BLaER1 treated with 17β-estradiol and CSF1 and Interleukin-3, amounts not matched to agents 10 nM and 100 nM (cell line): Measurements from ENCODE around the gene KIRREL3.

Source experiments
- H3K27ac ChIP-seq, 11 experiments: shearing (Covaris generic); formaldehyde crosslinking; 2 replicates each; pipeline ENCODE4 v1.8.1; 2022
- H3K27me3 ChIP-seq, 11 experiments: shearing (Covaris generic); formaldehyde crosslinking; 2 replicates each; pipeline ENCODE4 v1.8.1; 2022
- H3K36me3 ChIP-seq, 11 experiments: shearing (Covaris generic); formaldehyde crosslinking; 2 replicates each; pipeline ENCODE4 v1.8.1; 2022
- H3K4me1 ChIP-seq, 10 experiments: shearing (Covaris generic); formaldehyde crosslinking; 2 replicates each; pipeline ENCODE4 v1.8.1; 2022
- H3K4me2 ChIP-seq, 11 experiments: shearing (Covaris generic); formaldehyde crosslinking; 2 replicates each; pipeline ENCODE4 v1.8.1; 2022
- H3K4me3 ChIP-seq, 10 experiments: shearing (Covaris generic); formaldehyde crosslinking; 2 replicates each; pipeline ENCODE4 v1.8.1; 2022
- H3K9ac ChIP-seq, 11 experiments: shearing (Covaris generic); formaldehyde crosslinking; 2 replicates each; pipeline ENCODE4 v1.8.1; 2022
- H3K9me3 ChIP-seq, 11 experiments: shearing (Covaris generic); formaldehyde crosslinking; replicated peaks in 1 of 11; 2 replicates each; pipeline ENCODE4 v1.8.1; 2022
- H4K20me1 ChIP-seq, 11 experiments: shearing (Covaris generic); formaldehyde crosslinking; 2 replicates each; pipeline ENCODE4 v1.8.1; 2022
- Cebpa-rat ChIP-seq, 11 experiments: shearing (Covaris generic); IDR thresholded peaks; 2 replicates each; pipeline ENCODE4 v1.8.1; 2022

KIRREL3 gene

DNA sequence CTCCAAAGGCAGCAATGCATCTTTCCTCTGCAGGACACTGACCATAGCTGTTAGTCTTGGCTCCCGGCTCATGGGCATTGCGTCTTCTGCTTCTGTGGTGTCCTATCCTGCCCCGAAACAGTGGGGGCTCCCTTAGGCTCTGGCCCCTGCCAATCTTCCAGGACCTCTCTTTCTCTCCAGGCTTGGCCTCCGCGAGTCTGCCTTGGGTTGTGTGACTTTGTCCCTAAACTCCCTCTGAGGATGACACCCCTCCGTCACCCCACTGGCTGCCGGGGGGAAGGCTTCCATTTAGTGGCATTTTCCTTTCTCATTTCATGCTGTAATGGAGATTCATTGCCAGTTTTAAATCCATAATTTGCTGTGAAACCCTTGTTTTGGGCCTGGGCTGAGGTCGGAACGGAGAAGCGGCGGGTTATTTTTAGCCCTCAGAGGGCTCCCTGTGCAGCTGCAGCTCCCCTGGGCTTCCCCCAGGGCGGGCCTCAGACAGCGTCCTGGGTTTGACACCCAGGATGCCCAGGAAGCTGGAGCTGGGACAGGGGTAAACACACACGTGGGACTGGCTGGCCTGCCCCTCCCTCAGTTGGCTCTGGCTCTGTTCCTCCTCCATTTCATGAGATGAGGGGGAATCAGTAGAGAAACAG, 489.0 kb downstream of the KIRREL3 start:
- peaks cover 5 to 60% (median 55%) of the 10 kb centered on the region in 10 experiments; a peak in 18 of 20 replicates for H3K4me1 ChIP-seq
- H3K27me3 ChIP-seq = no peaks in the 10 kb centered on the region
- H3K4me3 ChIP-seq = no peak overlapping the region
- peak overlapping the region in 3 of 11 experiments; percentile 4 to 44 (median 18); a peak in 2 of 22 replicates for H3K9ac ChIP-seq
- no peaks in the 10 kb centered on the region for H4K20me1 ChIP-seq
- H3K36me3 ChIP-seq = no peaks in the 10 kb centered on the region
- H3K4me2 ChIP-seq = peak overlapping the region; percentile 6 to 84 (median 70); a peak in 18 of 22 replicates
- H3K9me3 ChIP-seq = peaks cover 5 to 13% (median 8%) of the 10 kb centered on the region in 11 experiments; a peak in 21 of 22 replicates
- TF ChIP-seq Cebpa-rat (IDR thresholded peaks at IDR 0.05) = no peak
- peak overlapping the region in 1 of 11 experiments; percentile 23; a peak in 1 of 22 replicates for H3K27ac ChIP-seq

DNA sequence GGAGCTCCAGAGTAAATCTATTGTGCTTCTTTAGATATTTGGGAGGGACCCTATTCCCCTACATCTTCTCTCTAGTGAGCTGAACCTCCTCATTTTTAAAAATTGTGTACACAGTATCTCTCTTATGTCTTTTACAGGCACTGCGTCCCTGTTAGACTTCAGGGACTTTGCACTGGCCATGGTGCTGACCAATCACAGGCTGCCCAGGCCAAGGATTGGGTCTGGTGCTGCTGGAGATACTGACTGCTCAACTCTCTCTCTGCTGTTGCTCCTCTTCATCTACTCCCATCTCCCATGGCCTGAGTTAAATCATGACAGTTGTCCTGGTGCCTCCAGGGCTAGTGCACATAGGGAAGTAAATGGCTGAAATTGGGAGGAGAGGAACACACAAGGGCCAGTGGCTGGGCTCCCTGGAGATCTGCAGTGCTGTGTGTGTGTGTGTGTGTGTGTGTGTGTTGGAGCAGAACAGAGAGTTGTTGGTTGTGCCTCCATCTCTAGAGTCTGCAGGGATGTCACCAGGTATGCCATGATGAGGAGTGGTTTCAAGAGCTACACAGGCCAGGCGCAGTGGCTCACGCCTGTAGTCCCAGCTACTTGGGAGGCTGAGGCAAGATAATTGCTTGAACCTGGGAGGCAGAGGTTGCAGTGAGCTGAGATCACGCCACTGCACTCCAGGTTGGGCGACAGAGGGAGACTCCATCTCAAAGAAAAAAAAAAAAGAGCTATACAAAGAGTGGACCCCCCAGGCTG, 489.8 kb downstream of the KIRREL3 start:
- Histone ChIP-seq H3K36me3 (no peaks in the 10 kb centered on the region), H4K20me1 (no peaks in the 10 kb centered on the region)
- TF ChIP-seq Cebpa-rat (IDR thresholded peaks at IDR 0.05) = no peak

DNA sequence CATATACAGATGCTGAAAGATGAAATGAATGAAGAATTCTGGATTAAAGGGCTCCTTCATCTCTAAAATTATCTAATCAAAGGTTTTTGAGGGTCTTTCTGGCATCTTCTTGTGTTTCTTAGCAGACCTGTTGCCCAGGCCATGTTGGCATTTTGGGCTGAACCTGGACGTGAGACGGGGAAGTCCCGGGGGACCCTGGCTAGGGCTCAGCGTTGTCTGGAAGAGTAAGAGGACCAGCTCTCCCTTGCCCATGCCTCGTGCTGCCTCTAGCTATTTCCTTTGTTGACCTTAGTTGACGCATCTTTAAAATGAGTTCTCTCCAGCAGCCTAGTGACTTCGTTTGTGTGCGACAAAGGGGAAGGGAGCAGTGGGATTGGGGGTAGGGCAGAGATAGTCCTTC, 492.9 kb downstream of the KIRREL3 start:
- peaks cover 5 to 43% (median 38%) of the 10 kb centered on the region in 10 experiments; a peak in 18 of 20 replicates for H3K4me1 ChIP-seq
- H3K4me3 ChIP-seq = no peak overlapping the region
- no peaks in the 10 kb centered on the region for H3K36me3 ChIP-seq
- H3K9me3 ChIP-seq = peaks cover 13 to 37% (median 25%) of the 10 kb centered on the region in 11 experiments
- no peak overlapping the region for H3K4me2 ChIP-seq
- no peak overlapping the region for H3K27ac ChIP-seq
- H3K9ac ChIP-seq = no peak overlapping the region
- H4K20me1 ChIP-seq = no peaks in the 10 kb centered on the region
- no peaks in the 10 kb centered on the region for H3K27me3 ChIP-seq
- no peak for TF ChIP-seq Cebpa-rat (IDR thresholded peaks at IDR 0.05)

More for the DNA sequence above, 489.8 kb downstream of the KIRREL3 start:
- H3K4me2 ChIP-seq = peak overlapping the region in 8 of 11 experiments; percentile 59 to 84 (median 73); a peak in 15 of 22 replicates
- H3K9ac ChIP-seq = no peak overlapping the region
- H3K9me3 ChIP-seq = peaks cover 7 to 17% (median 14%) of the 10 kb centered on the region in 11 experiments; a peak in 21 of 22 replicates
- no peak overlapping the region for H3K4me3 ChIP-seq
- peaks cover 5 to 56% (median 49%) of the 10 kb centered on the region in 10 experiments; a peak in 18 of 20 replicates for H3K4me1 ChIP-seq
- no peaks in the 10 kb centered on the region for H3K27me3 ChIP-seq
- no peak overlapping the region for H3K27ac ChIP-seq

DNA sequence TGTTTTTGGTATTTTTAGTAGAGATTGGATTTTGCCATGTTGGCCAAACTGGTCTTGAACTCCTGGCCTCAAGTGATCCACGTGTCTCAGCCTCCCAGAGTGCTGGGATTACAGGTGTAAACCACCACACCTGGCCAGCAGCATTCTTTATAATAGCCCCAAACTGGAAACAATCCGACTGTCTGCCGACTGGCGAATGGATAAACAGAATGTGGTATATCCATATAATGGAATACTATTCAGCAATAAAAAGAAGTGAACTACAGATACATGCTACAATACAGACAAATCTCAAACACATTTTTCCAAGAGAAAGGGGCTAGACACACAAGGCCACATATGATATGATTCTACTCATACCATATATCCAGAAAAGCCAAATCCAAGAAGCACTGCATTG, 493.8 kb downstream of the KIRREL3 start:
- H4K20me1 ChIP-seq = no peaks in the 10 kb centered on the region
- H3K9me3 ChIP-seq = peaks cover 13 to 37% (median 25%) of the 10 kb centered on the region in 11 experiments
- H3K4me1 ChIP-seq = peaks cover 3 to 43% (median 34%) of the 10 kb centered on the region in 10 experiments; a peak in 18 of 20 replicates
- no peak overlapping the region for H3K9ac ChIP-seq
- TF ChIP-seq Cebpa-rat (IDR thresholded peaks at IDR 0.05) = no peak
- H3K4me2 ChIP-seq = no peak overlapping the region
- H3K4me3 ChIP-seq = no peak overlapping the region
- H3K27me3 ChIP-seq = no peaks in the 10 kb centered on the region
- H3K36me3 ChIP-seq = no peaks in the 10 kb centered on the region
- no peak overlapping the region for H3K27ac ChIP-seq

DNA sequence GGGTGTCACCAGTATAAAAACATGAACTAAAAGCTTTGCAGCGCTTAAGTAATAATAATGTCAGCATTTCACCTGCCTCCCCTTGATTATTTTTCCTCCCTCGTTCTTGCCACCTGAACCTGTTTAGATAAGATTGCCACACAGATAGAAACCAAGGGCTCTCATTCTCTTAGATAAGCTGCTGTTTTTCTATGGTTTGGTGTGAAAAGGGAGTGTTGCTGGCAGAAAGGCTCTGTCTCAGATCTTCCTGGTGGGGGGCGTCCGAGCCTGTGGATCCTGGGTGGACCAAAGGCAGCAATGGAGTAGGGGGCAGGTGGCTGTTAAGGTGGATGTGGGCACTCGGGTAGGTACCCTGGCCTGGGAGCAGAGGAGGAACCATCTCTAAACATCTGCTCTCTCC, 497.6 kb downstream of the KIRREL3 start:
- TF ChIP-seq Cebpa-rat (IDR thresholded peaks at IDR 0.05) = no peak
- Histone ChIP-seq H3K9ac (no peak overlapping the region), H3K36me3 (no peaks in the 10 kb centered on the region), H3K4me3 (no peak overlapping the region), H3K9me3 (peaks cover 13 to 37% (median 25%) of the 10 kb centered on the region in 11 experiments), H3K27ac (no peak overlapping the region), H3K4me2 (peak overlapping the region in 7 of 11 experiments; percentile 33 to 69 (median 54); a peak in 12 of 22 replicates), H3K4me1 (peaks cover 0 to 26% (median 15%) of the 10 kb centered on the region in 10 experiments; a peak in 16 of 20 replicates), H3K27me3 (no peaks in the 10 kb centered on the region), H4K20me1 (no peaks in the 10 kb centered on the region)

DNA sequence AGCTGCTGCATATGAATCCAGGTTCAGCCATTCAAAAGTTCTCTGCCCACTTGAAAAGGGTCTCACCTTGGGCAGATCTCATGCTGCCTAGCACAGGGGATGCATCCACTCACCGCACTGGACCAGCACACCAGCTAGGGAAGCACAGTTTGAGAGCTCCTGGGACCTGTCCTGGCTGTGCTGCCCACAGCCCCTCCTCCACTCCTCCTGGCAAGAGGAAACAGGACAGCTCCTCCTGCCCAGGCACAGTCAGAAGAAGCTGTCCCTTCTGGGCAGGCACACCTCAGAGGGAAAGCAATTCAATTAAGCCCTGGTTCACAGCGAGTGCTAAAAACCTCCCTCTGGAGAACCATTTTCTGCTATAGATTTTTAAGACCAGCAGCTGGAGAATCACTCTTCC, 498.4 kb downstream of the KIRREL3 start:
- H3K9ac ChIP-seq = no peak overlapping the region
- H3K9me3 ChIP-seq = peaks cover 13 to 35% (median 20%) of the 10 kb centered on the region in 11 experiments
- peaks cover 0 to 26% (median 15%) of the 10 kb centered on the region in 10 experiments; a peak in 16 of 20 replicates for H3K4me1 ChIP-seq
- TF ChIP-seq Cebpa-rat (IDR thresholded peaks at IDR 0.05) = no peak
- no peaks in the 10 kb centered on the region for H3K27me3 ChIP-seq
- no peaks in the 10 kb centered on the region for H4K20me1 ChIP-seq
- H3K36me3 ChIP-seq = no peaks in the 10 kb centered on the region
- no peak overlapping the region; a peak in 1 of 22 replicates for H3K4me2 ChIP-seq
- H3K4me3 ChIP-seq = no peak overlapping the region
- H3K27ac ChIP-seq = no peak overlapping the region

DNA sequence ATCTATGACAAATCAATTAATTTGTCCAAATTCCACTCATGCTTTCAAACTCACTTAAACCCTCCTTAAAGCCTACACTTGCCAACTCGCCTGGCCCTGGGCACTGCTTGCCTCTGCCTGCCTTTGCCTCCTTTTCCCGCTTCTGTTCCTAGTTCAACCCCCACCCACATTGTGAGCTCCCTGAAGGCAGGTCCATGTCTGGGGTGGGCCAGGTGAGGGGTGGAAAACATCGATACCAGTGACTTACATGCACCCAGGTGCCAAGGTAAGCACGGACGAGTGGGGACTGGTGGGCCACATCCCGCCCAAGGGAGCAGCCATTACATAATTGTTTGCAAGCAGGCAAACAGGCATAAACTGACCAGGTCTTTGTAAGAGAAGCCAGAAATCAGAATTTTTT, 498.9 kb downstream of the KIRREL3 start:
- no peaks in the 10 kb centered on the region for H3K36me3 ChIP-seq
- no peaks in the 10 kb centered on the region for H3K27me3 ChIP-seq
- TF ChIP-seq Cebpa-rat (IDR thresholded peaks at IDR 0.05) = no peak
- peaks cover 0 to 26% (median 15%) of the 10 kb centered on the region in 10 experiments; a peak in 16 of 20 replicates for H3K4me1 ChIP-seq
- no peak overlapping the region for H3K4me3 ChIP-seq
- no peaks in the 10 kb centered on the region for H4K20me1 ChIP-seq
- no peak overlapping the region for H3K27ac ChIP-seq
- H3K4me2 ChIP-seq = no peak overlapping the region
- H3K9me3 ChIP-seq = peaks cover 9 to 29% (median 15%) of the 10 kb centered on the region in 11 experiments
- H3K9ac ChIP-seq = no peak overlapping the region

DNA sequence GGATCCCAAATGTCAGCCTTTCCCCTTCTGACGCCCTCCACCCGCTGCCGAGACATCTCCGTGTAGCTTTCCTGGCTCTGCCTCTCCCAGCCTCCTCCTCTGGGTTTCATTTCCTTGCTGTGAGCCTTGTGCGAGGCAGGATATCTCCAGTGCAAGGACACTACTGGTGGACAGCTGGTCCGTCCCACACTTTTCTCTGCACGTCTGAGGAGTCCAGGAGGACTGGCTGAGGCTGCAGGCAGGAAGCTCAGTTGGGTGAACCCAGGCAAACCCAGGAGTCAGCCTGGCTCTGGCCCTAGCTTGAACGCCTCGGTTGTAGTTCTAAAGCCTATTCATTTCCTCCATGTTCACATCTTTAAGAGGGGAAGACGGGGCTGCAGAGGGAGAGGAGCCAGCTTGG, 499.6 kb downstream of the KIRREL3 start:
- Histone ChIP-seq H3K4me1 (peaks cover 0 to 26% (median 15%) of the 10 kb centered on the region in 10 experiments; a peak in 16 of 20 replicates), H3K27me3 (no peaks in the 10 kb centered on the region), H3K27ac (no peak overlapping the region), H3K4me2 (no peak overlapping the region), H3K9ac (no peak overlapping the region), H3K36me3 (no peaks in the 10 kb centered on the region), H3K4me3 (no peak overlapping the region), H3K9me3 (peaks cover 5 to 25% (median 12%) of the 10 kb centered on the region in 11 experiments; a peak in 11 of 22 replicates), H4K20me1 (no peaks in the 10 kb centered on the region)
- no peak for TF ChIP-seq Cebpa-rat (IDR thresholded peaks at IDR 0.05)
